Measurements from ENCODE around the gene TRHDE.

DNA sequence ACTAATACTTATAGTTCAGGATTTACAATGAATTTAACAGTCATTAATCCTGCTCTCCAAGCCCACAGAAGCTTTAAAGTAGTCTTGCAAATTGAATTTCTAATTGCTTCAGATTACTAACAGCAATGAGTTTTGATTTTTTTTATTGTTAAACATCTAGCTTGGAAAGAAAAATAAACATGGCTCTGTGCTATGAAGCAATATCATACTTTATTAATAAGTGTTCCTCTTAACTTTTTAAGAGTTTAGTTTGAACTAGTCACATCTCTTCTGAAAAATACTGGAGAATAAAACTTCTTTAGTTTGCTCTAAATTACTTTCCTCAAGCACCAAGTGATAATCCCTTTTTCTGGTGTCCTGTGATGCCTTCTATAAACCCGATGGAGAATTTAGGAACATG, 250.2 kb downstream of the TRHDE start:
- TF ChIP-seq, protein P1, sequence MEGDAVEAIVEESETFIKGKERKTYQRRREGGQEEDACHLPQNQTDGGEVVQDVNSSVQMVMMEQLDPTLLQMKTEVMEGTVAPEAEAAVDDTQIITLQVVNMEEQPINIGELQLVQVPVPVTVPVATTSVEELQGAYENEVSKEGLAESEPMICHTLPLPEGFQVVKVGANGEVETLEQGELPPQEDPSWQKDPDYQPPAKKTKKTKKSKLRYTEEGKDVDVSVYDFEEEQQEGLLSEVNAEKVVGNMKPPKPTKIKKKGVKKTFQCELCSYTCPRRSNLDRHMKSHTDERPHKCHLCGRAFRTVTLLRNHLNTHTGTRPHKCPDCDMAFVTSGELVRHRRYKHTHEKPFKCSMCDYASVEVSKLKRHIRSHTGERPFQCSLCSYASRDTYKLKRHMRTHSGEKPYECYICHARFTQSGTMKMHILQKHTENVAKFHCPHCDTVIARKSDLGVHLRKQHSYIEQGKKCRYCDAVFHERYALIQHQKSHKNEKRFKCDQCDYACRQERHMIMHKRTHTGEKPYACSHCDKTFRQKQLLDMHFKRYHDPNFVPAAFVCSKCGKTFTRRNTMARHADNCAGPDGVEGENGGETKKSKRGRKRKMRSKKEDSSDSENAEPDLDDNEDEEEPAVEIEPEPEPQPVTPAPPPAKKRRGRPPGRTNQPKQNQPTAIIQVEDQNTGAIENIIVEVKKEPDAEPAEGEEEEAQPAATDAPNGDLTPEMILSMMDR (CRISPR knock-in tag; IDR thresholded peaks at IDR 0.05) = no peak
- TF ChIP-seq ZNF138 (CRISPR knock-in tag; IDR thresholded peaks at IDR 0.05; ENCODE audit: low read depth) (no peak), ETV5 (CRISPR knock-in tag; IDR thresholded peaks at IDR 0.05; ENCODE audit: borderline replicate concordance) (no peak), MYNN (CRISPR knock-in tag; IDR thresholded peaks at IDR 0.05; ENCODE audit: low read depth) (no peak), CENPX (CRISPR knock-in tag; IDR thresholded peaks at IDR 0.05) (no peak)
- TF ChIP-seq, protein P2, sequence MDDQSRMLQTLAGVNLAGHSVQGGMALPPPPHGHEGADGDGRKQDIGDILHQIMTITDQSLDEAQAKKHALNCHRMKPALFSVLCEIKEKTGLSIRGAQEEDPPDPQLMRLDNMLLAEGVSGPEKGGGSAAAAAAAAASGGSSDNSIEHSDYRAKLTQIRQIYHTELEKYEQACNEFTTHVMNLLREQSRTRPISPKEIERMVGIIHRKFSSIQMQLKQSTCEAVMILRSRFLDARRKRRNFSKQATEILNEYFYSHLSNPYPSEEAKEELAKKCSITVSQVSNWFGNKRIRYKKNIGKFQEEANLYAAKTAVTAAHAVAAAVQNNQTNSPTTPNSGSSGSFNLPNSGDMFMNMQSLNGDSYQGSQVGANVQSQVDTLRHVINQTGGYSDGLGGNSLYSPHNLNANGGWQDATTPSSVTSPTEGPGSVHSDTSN (CRISPR knock-in tag; IDR thresholded peaks at IDR 0.05; ENCODE audit: borderline replicate concordance) = no peak
